ENCODE measurements around the gene SCAMP3.
A peak's percentile ranks its signal among the peaks of the same experiment; 100 is the strongest.
"Not testable (repeated sequence)": the region's sequence is repeated elsewhere in the genome, so short reads cannot be mapped to it uniquely, and the experiment has no call there.

Gene SCAMP3

DNA sequence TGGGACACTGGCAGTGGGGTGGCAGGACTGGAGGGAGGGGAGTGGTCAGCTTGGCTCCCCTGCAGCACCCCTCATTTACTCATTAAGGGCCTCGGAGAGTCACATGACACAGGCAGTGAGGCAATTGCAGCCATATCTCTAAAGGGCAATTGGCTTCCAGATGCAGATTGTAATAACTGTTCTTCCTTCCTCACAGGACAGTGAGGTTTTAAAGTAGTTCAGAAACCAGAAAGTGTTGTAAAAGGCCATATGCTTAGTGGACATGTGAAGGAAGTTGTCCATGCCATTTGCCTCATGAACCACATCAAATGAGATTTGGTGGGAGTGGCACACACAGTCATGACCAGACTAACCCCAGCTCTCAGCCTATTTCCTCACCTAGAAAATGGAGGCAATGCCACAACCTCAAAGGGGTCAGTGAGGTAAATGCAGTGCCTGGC is 42.5 kb downstream of the SCAMP3 start:
- Histone ChIP-seq H3K9ac (ENCODE audit: low read length) (peak overlapping the region; percentile 2), H3K27ac (ENCODE audit: low read length) (no peak overlapping the region), H3K36me3 (ENCODE audit: control insufficient read depth, low read depth, low read length) (no peaks in the 10 kb centered on the region), H3K4me1 (ENCODE audit: control insufficient read depth, low read depth, low read length) (no peaks in the 10 kb centered on the region), H3K4me3 (ENCODE audit: low read length) (peak overlapping the region; percentile 23), H3K9me3 (ENCODE audit: control insufficient read depth, low read depth, low read length) (no peaks in the 10 kb centered on the region), H3K27me3 (ENCODE audit: control insufficient read depth, insufficient read depth, low read length) (no peaks in the 10 kb centered on the region)

DNA sequence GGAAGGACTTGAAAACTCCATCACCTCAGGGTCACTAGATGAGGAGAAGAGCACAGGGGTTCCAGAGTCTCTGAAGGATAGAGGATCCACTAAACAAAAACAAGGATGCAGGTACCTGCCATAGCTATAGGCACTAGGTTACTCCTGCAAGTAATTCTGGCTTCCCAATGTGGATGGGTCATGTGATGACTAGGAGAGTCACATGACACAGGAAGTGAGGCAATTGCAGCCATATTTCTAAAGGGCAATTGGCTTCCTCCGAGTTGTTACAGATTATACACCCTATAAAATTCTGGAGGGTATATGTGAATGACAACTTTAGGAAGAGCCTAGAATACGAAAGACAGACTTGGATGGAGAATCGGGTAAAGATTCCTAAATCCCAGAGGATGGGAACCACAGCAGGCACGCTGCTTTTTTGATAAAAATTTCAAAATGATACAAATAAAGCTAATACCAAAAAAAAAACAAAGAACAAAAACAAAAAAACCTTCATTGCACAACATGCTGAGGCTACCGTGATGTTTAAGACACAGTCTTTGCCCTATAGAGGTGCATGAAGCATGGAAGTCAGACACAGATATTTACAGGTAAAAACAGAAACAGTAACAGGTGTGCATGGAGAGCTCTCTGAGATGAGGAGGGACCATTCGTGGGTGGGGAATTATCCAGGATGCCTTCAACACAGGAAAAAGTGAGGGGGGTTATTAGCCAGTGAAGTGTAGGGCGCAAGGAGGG is 43.1 kb downstream of the SCAMP3 start:
- Histone ChIP-seq H3K9ac (ENCODE audit: low read length) (peak overlapping the region; percentile 2), H3K4me3 (ENCODE audit: low read length) (peak overlapping the region; percentile 23)

DNA sequence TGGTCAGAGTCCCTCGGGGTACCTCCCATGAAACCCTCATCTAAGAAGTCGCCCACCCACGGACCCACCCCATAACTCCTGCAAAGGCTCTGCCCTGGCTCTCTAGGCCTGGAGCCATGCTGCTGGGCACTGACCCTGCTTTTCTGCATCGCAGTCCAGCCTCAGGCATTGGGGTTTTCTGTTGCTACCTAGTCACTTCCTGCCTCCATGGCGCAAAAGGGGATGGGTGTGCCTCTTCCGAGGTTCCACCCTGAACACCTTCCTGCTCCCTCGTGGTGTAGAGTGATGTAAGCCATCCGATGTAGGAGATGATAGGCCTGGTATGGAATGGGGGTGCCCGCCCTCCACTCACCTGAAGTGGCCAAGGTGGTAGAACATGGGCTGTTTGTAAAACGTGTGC is 47.5 kb downstream of the SCAMP3 start:
- H3K36me3 ChIP-seq (ENCODE audit: control insufficient read depth, low read depth, low read length); H3K4me1 ChIP-seq (ENCODE audit: control insufficient read depth, low read depth, low read length); H3K4me3 ChIP-seq (ENCODE audit: low read length); H3K9me3 ChIP-seq (ENCODE audit: control insufficient read depth, low read depth, low read length); H3K27me3 ChIP-seq (ENCODE audit: control insufficient read depth, insufficient read depth, low read length); H3K27ac ChIP-seq (ENCODE audit: low read length); H3K9ac ChIP-seq (ENCODE audit: low read length): not testable (repeated sequence)

More for the DNA sequence above, 43.1 kb downstream of the SCAMP3 start:
- no peaks in the 10 kb centered on the region for H3K9me3 ChIP-seq (ENCODE audit: control insufficient read depth, low read depth, low read length)
- H3K4me1 ChIP-seq (ENCODE audit: control insufficient read depth, low read depth, low read length): no peaks in the 10 kb centered on the region
- no peaks in the 10 kb centered on the region for H3K27me3 ChIP-seq (ENCODE audit: control insufficient read depth, insufficient read depth, low read length)
- H3K36me3 ChIP-seq (ENCODE audit: control insufficient read depth, low read depth, low read length): no peaks in the 10 kb centered on the region
- H3K27ac ChIP-seq (ENCODE audit: low read length): no peak overlapping the region

DNA sequence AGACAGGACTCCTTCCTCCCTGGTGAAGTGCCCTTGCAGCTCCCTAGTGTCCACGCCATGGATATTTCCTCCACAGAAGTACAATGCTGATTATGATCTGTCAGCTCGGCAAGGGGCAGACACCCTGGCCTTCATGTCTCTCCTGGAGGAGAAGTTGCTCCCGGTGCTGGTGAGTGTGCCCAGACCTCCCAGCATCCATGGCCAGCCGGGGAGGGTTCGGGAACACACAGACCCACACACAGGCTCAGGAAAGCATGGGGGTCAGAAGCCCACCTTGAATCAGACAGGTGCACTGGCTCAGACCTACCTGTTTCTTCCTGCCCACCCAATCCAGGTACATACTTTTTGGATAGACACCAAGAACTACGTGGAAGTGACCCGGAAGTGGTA is 50.1 kb downstream of the SCAMP3 start:
- peaks cover 11% of the 10 kb centered on the region for H3K4me1 ChIP-seq (ENCODE audit: control insufficient read depth, low read depth, low read length)
- H3K9me3 ChIP-seq (ENCODE audit: control insufficient read depth, low read depth, low read length); H3K27ac ChIP-seq (ENCODE audit: low read length); H3K9ac ChIP-seq (ENCODE audit: low read length); H3K4me3 ChIP-seq (ENCODE audit: low read length); H3K27me3 ChIP-seq (ENCODE audit: control insufficient read depth, insufficient read depth, low read length); H3K36me3 ChIP-seq (ENCODE audit: control insufficient read depth, low read depth, low read length): not testable (repeated sequence)

DNA sequence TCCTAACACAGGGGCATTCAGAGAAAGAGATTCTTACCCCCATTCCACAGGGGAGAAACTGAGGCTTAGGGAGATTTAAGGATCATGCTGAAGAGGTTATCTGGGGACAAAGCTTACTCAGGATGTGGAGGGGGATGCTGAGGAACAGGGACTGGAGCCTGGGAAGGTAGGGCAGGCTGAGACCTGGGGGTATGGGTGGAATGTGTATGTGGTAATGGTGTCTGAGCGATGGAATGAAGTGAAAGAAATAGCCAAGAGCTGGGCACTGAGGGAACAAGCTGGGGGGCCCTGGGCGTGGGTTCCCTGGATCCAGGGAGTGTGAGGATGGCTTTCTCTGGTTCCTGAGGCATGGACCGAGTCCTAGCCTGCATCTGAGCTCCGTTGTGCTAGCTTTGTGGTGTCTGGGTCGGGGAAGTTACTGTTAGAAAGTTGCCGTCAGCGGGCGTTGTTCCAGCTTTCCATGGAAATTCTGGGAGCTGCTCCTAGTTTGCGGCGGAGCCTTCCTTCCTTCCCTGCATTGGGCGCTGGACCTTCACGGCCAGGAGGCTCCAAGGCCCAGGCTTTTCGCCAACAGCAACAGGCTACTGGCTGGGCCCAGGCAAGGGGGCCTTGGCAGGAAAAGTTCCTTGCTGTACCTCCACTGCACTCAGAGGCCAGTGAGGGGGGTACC is 50.6 kb downstream of the SCAMP3 start:
- peaks cover 13% of the 10 kb centered on the region for H3K4me1 ChIP-seq (ENCODE audit: control insufficient read depth, low read depth, low read length)
- not testable (repeated sequence) for H3K27me3 ChIP-seq (ENCODE audit: control insufficient read depth, insufficient read depth, low read length); H3K27ac ChIP-seq (ENCODE audit: low read length); H3K4me3 ChIP-seq (ENCODE audit: low read length); H3K9ac ChIP-seq (ENCODE audit: low read length); H3K36me3 ChIP-seq (ENCODE audit: control insufficient read depth, low read depth, low read length); H3K9me3 ChIP-seq (ENCODE audit: control insufficient read depth, low read depth, low read length)

DNA sequence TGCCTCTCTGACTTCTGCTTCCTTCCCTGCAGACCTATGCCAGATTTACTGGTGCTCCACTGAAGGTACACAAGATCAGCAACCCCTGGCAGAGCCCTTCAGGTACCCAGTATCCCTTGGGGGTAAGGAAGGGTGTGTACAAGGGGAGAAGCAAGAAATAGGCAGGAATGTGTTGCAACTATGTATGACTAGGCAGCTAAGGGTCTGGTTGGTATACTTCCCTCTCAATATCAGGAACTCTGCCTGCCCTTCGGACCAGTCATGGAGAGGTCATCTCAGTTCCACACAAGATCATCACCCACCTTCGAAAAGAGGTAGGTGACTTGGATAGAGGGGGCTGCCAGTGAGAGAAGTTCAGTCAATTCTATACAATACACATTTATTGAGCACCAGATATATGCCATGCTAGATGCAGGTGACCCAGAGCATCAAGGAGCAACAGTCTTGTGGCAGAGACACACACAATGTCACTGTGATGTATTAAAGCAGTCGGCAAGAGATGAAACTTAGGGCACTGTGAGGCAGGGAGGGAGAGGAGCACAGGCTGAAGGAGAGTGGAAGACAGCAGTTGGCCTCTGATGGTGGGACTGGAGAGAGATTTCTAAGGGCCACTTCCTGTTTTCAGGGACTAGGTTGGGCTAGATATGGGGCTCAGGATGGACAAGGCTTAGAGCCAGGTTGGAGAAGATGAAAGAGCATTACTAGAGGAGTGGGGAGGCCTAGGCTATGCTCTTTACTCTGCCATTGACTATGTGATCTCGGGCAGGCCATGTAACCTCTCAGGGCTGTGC is 51.7 kb downstream of the SCAMP3 start:
- Histone ChIP-seq H3K9me3 (ENCODE audit: control insufficient read depth, low read depth, low read length) (no peaks in the 10 kb centered on the region), H3K27ac (ENCODE audit: low read length) (no peak overlapping the region), H3K27me3 (ENCODE audit: control insufficient read depth, insufficient read depth, low read length) (peaks cover 4% of the 10 kb centered on the region), H3K4me1 (ENCODE audit: control insufficient read depth, low read depth, low read length) (peaks cover 13% of the 10 kb centered on the region), H3K4me3 (ENCODE audit: low read length) (peak overlapping the region; percentile 98), H3K36me3 (ENCODE audit: control insufficient read depth, low read depth, low read length) (no peaks in the 10 kb centered on the region), H3K9ac (ENCODE audit: low read length) (no peak overlapping the region)

DNA sequence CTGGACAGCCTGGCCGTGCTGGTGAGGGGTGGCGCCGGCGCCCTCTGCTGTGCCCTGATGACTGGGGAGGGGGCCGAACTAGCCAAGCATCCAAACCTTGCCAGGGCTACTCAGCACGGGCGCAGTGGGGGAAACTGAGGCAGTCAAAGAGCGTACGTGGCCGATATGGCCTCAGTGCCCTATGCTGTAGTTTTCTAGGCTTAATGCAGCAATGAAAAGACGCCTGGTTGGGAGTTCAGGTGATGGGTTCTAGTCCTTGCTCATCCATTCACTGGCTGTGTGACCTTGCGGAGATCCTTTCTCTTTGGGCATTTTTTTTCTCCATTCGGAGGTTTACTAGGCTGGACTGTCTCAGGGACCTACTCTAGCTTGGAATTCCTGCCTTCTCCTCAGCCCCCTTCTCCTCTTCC is 52.8 kb downstream of the SCAMP3 start:
- Histone ChIP-seq H3K36me3 (ENCODE audit: control insufficient read depth, low read depth, low read length) (no peaks in the 10 kb centered on the region), H3K27me3 (ENCODE audit: control insufficient read depth, insufficient read depth, low read length) (peaks cover 4% of the 10 kb centered on the region), H3K27ac (ENCODE audit: low read length) (peak overlapping the region; percentile 84)

DNA sequence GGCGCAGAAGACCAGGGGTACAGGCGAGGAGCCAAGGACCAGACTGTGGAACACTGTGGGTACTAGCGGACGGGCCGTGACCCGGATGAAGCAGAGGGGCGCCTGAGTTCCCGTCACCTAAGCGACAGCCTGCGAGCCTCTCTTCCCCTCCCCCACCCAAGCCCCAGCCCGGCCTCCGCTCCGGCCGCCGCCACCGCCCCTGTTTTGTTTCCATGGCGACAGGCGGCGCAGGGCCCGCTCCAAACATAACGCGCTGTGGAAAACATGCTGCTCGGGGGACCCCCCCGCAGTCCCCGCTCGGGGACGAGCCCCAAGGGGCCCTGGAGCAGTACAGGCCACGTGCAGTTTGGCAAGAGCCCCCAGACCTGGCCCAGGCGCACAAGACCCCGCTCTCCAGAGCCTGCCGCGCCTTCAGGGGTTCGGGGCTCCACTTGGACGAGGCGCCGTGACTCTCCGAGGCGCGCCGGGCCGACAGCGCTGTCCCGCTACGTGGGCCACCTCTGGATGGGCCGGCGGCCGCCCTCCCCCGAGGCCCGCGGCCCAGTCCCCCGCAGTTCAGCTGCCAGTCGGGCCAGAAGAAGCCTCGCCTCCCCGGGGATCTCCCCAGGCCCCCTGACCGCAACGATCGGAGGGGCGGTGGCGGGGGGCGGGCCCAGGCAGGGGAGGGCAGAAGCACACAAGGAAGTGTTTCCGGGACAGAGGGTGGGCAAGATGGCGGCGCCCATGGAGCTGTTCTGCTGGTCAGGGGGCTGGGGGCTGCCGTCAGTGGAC is 53.4 kb downstream of the SCAMP3 start, which contains the start of gene MTX1:
MTX1 (plus strand) TSS at position 155 of the 771 bp plus-strand sequence; CDS start at position 265, 110 bp downstream.
- Histone ChIP-seq H3K4me3 (ENCODE audit: low read length) (peak within 1 kb of the TSS; percentile 98), H3K9me3 (ENCODE audit: control insufficient read depth, low read depth, low read length) (no peaks in the 10 kb centered on the region), H3K4me1 (ENCODE audit: control insufficient read depth, low read depth, low read length) (peaks cover 13% of the 10 kb centered on the region), H3K36me3 (ENCODE audit: control insufficient read depth, low read depth, low read length) (no peaks in the 10 kb centered on the region), H3K9ac (ENCODE audit: low read length) (peak within 1 kb of the TSS; percentile 97), H3K27ac (ENCODE audit: low read length) (peak within 1 kb of the TSS; percentile 84), H3K27me3 (ENCODE audit: control insufficient read depth, insufficient read depth, low read length) (peaks cover 4% of the 10 kb centered on the region)

More for the DNA sequence above, 52.8 kb downstream of the SCAMP3 start:
- H3K4me1 ChIP-seq (ENCODE audit: control insufficient read depth, low read depth, low read length): peaks cover 13% of the 10 kb centered on the region
- H3K9ac ChIP-seq (ENCODE audit: low read length): peak overlapping the region; percentile 97
- H3K9me3 ChIP-seq (ENCODE audit: control insufficient read depth, low read depth, low read length): no peaks in the 10 kb centered on the region
- H3K4me3 ChIP-seq (ENCODE audit: low read length): peak overlapping the region; percentile 98

DNA sequence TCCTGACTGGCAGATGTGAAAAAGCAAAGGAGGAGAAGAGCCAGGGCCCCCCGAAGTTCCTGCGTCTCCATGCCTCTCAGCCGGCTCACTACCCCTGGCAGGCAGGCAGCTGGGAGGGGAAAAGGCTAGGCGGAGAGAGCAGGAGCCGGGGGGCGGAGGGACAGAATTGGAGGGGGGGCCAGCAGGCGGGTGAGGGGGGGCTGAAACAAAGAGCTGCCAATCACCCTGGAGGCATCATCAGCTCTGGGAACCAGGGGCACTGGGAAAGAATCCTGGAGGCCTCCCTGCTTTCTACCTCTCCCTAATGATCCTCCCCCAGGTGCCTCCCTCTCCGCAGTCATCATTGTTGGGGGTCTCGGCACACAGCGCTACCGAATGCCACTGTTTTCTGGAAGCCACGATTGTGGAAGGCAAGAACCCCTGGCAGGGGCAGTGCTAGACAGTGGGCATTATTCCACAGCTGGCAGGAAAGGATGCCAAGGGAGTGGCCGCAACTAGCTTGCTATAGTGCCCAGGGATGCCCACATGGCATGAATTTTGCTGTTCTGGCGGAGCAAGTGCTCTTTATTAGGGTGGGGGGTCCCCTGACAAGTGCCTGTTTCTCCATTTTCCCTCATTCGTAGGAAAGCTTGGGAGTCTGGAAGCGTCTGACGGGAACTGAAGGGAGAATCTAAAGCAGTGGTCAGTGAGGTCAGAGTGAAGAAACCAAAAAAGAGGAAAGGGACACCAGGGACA is 54.2 kb downstream of the SCAMP3 start, which contains the start of gene THBS3:
THBS3 (minus strand) TSS at position 92 of the 735 bp plus-strand sequence; CDS start at position 71, 21 bp downstream.
- Histone ChIP-seq H3K4me3 (ENCODE audit: low read length) (peak within 1 kb of the TSS; percentile 98), H3K27ac (ENCODE audit: low read length) (peak within 1 kb of the TSS; percentile 72)

DNA sequence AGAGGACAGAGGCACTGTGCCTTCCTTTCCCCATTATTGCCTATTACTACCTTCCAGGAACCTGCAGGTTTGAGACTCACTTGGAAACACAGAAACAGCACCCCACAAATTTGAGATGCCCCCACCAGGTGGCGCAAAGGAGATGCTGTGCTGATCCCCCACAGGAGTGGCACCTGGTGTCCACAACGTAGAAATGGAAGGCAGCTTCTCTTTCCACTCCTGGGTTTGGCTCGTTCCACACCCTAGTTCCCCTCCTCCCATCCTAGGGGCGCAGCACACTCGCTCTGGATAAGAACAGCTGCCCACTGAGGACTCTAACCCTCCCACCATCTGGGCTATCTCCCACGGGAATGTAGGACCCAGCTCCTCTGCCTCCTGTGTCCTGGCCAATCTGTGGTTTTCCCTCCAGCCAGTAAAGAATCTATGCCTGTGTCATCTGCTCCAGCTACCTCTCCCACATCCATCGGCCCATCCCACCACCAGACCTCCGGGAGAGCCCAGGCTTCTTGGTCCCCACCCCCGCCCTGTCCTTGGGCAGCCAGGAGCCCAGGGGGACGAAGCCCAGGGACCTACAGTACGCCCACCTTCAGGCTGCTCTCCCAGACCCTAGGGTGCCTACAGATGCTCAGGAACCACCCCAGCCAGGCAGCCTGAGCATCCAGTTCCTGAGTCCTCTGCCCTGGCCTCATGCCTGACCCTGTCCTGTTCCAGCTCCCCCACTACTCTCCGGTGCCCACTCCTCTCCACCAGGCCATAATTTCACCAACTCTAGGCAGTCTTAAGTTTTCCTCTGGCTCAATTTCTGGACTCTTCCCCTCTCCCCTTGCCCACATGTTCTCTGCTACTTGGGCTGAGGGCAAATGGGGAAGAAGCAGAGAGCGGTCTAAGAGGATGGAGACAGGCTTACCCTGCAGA is 55.0 kb downstream of the SCAMP3 start:
- Histone ChIP-seq H3K27me3 (ENCODE audit: control insufficient read depth, insufficient read depth, low read length) (peaks cover 4% of the 10 kb centered on the region), H3K4me1 (ENCODE audit: control insufficient read depth, low read depth, low read length) (peaks cover 13% of the 10 kb centered on the region), H3K4me3 (ENCODE audit: low read length) (peak overlapping the region; percentile 54), H3K9ac (ENCODE audit: low read length) (peak overlapping the region; percentile 44), H3K27ac (ENCODE audit: low read length) (no peak overlapping the region), H3K9me3 (ENCODE audit: control insufficient read depth, low read depth, low read length) (no peaks in the 10 kb centered on the region), H3K36me3 (ENCODE audit: control insufficient read depth, low read depth, low read length) (peaks cover 13% of the 10 kb centered on the region)

More for the DNA sequence above, 54.2 kb downstream of the SCAMP3 start, which contains the start of gene THBS3:
- H3K9me3 ChIP-seq (ENCODE audit: control insufficient read depth, low read depth, low read length): no peaks in the 10 kb centered on the region
- H3K27me3 ChIP-seq (ENCODE audit: control insufficient read depth, insufficient read depth, low read length): peaks cover 4% of the 10 kb centered on the region
- H3K9ac ChIP-seq (ENCODE audit: low read length): peak within 1 kb of the TSS; percentile 97
- peaks cover 13% of the 10 kb centered on the region for H3K4me1 ChIP-seq (ENCODE audit: control insufficient read depth, low read depth, low read length)
- H3K36me3 ChIP-seq (ENCODE audit: control insufficient read depth, low read depth, low read length): peaks cover 5% of the 10 kb centered on the region

All from iPS-18a (cell line).